Retinal pigment epithelial cell (primary cell): Measurements from ENCODE around the gene SELPLG.
"Not testable (repeated sequence)": the region's sequence is repeated elsewhere in the genome, so short reads cannot be mapped to it uniquely, and the experiment has no call there.

Experiments
- DNase-seq: peaks from one replicate; pipeline ENCODE4 v3.0.0-alpha.2; 2010; ENCODE audit warnings: low read depth
- H3K4me3 ChIP-seq: 2 replicates; pipeline ENCODE4 v1.5.1; 2011; ENCODE audit warnings: mild to moderate bottlenecking, low read length, control low read depth, moderate library complexity
- CTCF ChIP-seq: conservative IDR thresholded peaks from 2 replicates; pipeline ENCODE4 v1.5.1; 2011; ENCODE audit warnings: low read depth, low read length, control low read depth, inconsistent platforms

SELPLG gene

GRCh38 chr12:108635997-108636808 is 2.5 kb upstream of the SELPLG start:
- no peak overlapping the region for H3K4me3 ChIP-seq
- no peak for DNase-seq
- no peak for TF ChIP-seq CTCF

GRCh38 chr12:108635201-108635996 is 1.7 kb upstream of the SELPLG start:
- DNase-seq: no peak
- H3K4me3 ChIP-seq: no peak overlapping the region
- TF ChIP-seq CTCF: no peak

- no peak for TF ChIP-seq CTCF
- DNase-seq: no peak
- no peak overlapping the region for H3K4me3 ChIP-seq
These were observed 652 bp upstream of the SELPLG start for GRCh38 chr12:108634341-108634751.

- DNase-seq: no peak
- H3K4me3 ChIP-seq: no peak overlapping the region
These were observed 587 bp downstream of the SELPLG start for GRCh38 chr12:108633081-108633533.

GRCh38 chr12:108631261-108631660 is 2.4 kb downstream of the SELPLG start:
- DNase-seq, H3K4me3 ChIP-seq: not testable (repeated sequence)

More at GRCh38 chr12:108633081-108633533, 587 bp downstream of the SELPLG start:
- no peak for TF ChIP-seq CTCF

GRCh38 chr12:108630481-108631207 is 3.0 kb downstream of the SELPLG start:
- no peak overlapping the region for H3K4me3 ChIP-seq
- no peak for TF ChIP-seq CTCF
- DNase-seq: no peak

- TF ChIP-seq CTCF: no peak
- H3K4me3 ChIP-seq: no peak overlapping the region
- DNase-seq: no peak
These were observed 3.7 kb downstream of the SELPLG start for GRCh38 chr12:108629824-108630476.
